Measurements from ENCODE around the gene LAMA1. TPM values are rescaled to one million over a fixed set of nuclear protein-coding genes. Genes with fewer than 3 reads are reported as not detected.
"Not testable (repeated sequence)": the region's sequence is repeated elsewhere in the genome, so short reads cannot be mapped to it uniquely, and the experiment has no call there.

Gene LAMA1
- total and polyA plus RNA-seq, 10 of the 15 experiments (the other 5 are each of a cell fraction or from before 2014, with no cell fraction given) = under 0.01 to 1.9 (median 0.06) TPM; not detected in 6

- ChIA-PET POLR2A (no interaction called here), RAD21 (ENCODE audit: unreplicated experiment) (no interaction called here), SMC1A (ENCODE audit: uncharacterized antibody, unreplicated experiment) (no interaction called here), CTCF (no interaction called here)
- Histone ChIP-seq H3K4me1 (ENCODE audit: control insufficient read depth, insufficient read depth, low read length) (no peaks in the 10 kb centered on the region), H3K27ac (ENCODE audit: control insufficient read depth, insufficient read depth) (no peak overlapping the region), H3K4me2 (ENCODE audit: control insufficient read depth, insufficient read depth) (no peak overlapping the region), H3K36me3 (ENCODE audit: control insufficient read depth in 2 of 2, insufficient read depth in 2 of 2, low read length in 1 of 2) (no peaks in the 10 kb centered on the region), H3K79me2 (ENCODE audit: control insufficient read depth, insufficient read depth, low read length) (no peaks in the 10 kb centered on the region), H2AFZ (ENCODE audit: control insufficient read depth, low read depth, low read length) (no peak overlapping the region), H3K4me3 (no peak overlapping the region), H4K20me1 (ENCODE audit: control insufficient read depth, insufficient read depth) (no peaks in the 10 kb centered on the region), H3K9ac (ENCODE audit: control insufficient read depth, insufficient read depth, low read length) (no peak overlapping the region), H3K27me3 (replicated peaks in 1 of 2; ENCODE audit: control insufficient read depth in 2 of 2, insufficient read depth in 2 of 2, low read length in 1 of 2) (no peaks in the 10 kb centered on the region), H3K9me3 (replicated peaks; ENCODE audit: control insufficient read depth, insufficient read depth, low read length) (no peaks in the 10 kb centered on the region)
- WGBS (ENCODE audit: insufficient coverage, insufficient replicate concordance, low lambda C conversion rate, missing lambda C conversion rate) = 18% methylated on average over 1 of the region's 1 CpG
- no peak for FAIRE-seq
- intact Hi-C loops (cut with micrococcal nuclease; ENCODE audit: unreplicated experiment) = no loop called here
- in situ Hi-C loops (cut with MboI) = no loop called here
- BruUV-seq (replicated peaks) = no TSS peak
- DNase-seq (ENCODE audit: low read depth, low spot score) = no peak
- no peak for TF ChIP-seq ZBTB33 (IDR thresholded peaks at IDR 0.05)
- TF ChIP-seq RUNX3 (IDR thresholded peaks at IDR 0.05; ENCODE audit: low read length) = no peak
- TF ChIP-seq TCF3 (IDR thresholded peaks at IDR 0.05; ENCODE audit: borderline replicate concordance, insufficient read depth, low read depth, low read length) = no peak
- no peak for TF ChIP-seq IKZF1 (conservative IDR thresholded peaks at IDR 0.05)
- no peak for TF ChIP-seq SIN3A (IDR thresholded peaks at IDR 0.05; ENCODE audit: low read depth, low read length)
- TF ChIP-seq PAX8 (IDR thresholded peaks at IDR 0.05) = no peak
- no peak for TF ChIP-seq CHD4 (IDR thresholded peaks at IDR 0.05)
- no peak for TF ChIP-seq FOS (IDR thresholded peaks at IDR 0.05; ENCODE audit: borderline replicate concordance, extremely low read depth, insufficient read length)
- TF ChIP-seq HDGF (IDR thresholded peaks at IDR 0.05) = no peak
- no peak for ATAC-seq
These were observed 28.5 kb upstream of the LAMA1 start for GRCh38 chr18:7146067-7146466.

- H3K9ac ChIP-seq (ENCODE audit: control insufficient read depth, insufficient read depth, low read length); H3K4me1 ChIP-seq (ENCODE audit: control insufficient read depth, insufficient read depth, low read length); RAD21 ChIA-PET (ENCODE audit: unreplicated experiment); CTCF ChIA-PET; intact Hi-C loops (cut with micrococcal nuclease; ENCODE audit: unreplicated experiment); H3K27me3 ChIP-seq (replicated peaks in 1 of 2; ENCODE audit: control insufficient read depth in 2 of 2, insufficient read depth in 2 of 2, low read length in 1 of 2); FAIRE-seq; DNase-seq (ENCODE audit: low read depth, low spot score); BruUV-seq (replicated peaks); H3K36me3 ChIP-seq (ENCODE audit: control insufficient read depth in 2 of 2, insufficient read depth in 2 of 2, low read length in 1 of 2); H2AFZ ChIP-seq (ENCODE audit: control insufficient read depth, low read depth, low read length); H3K27ac ChIP-seq (ENCODE audit: control insufficient read depth, insufficient read depth); ATAC-seq; H3K9me3 ChIP-seq (replicated peaks; ENCODE audit: control insufficient read depth, insufficient read depth, low read length); H3K4me2 ChIP-seq (ENCODE audit: control insufficient read depth, insufficient read depth); POLR2A ChIA-PET; SMC1A ChIA-PET (ENCODE audit: uncharacterized antibody, unreplicated experiment); H3K79me2 ChIP-seq (ENCODE audit: control insufficient read depth, insufficient read depth, low read length); H4K20me1 ChIP-seq (ENCODE audit: control insufficient read depth, insufficient read depth); H3K4me3 ChIP-seq; in situ Hi-C loops (cut with MboI): not testable (repeated sequence)
- WGBS (ENCODE audit: insufficient coverage, insufficient replicate concordance, low lambda C conversion rate, missing lambda C conversion rate) = 61% methylated on average over 12 of the region's 12 CpGs
These were observed 27.3 kb upstream of the LAMA1 start for GRCh38 chr18:7144921-7145320.

Measured in GM12878 (cell line).